NCI-H748 treated with DMSO at 0.1 percent for 48 hours (cell line): ENCODE results near the gene KRT14.
A peak's percentile ranks its signal among the peaks of the same experiment; 100 is the strongest.
"Not testable (repeated sequence)": the region's sequence is repeated elsewhere in the genome, so short reads cannot be mapped to it uniquely, and the experiment has no call there.

Source experiments
- DNase-seq: peaks from one replicate; lab custom pipeline; 2025; lab: John Stamatoyannopoulos, UW

The KRT14 gene

DNA sequence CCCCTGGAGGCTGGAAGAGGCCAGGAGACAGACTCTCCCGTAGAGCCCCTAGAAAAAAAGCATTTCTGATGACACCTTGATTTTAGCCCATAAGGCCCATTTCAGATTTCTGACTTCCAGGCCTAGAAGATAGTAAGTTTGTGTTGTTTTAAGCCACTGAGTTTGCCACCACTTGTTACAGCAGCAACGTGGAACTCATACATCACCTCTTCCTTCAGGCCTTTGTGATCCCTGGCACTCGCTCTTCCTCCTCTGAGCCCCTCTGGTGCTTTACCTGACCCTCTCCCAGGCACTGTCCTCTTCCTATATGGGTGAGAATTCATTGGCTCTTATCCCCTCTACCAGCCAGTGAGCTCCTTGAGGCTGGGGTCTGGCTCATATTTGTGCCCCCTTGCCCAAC is 39.9 kb downstream of the KRT14 start:
- no peak for DNase-seq

DNA sequence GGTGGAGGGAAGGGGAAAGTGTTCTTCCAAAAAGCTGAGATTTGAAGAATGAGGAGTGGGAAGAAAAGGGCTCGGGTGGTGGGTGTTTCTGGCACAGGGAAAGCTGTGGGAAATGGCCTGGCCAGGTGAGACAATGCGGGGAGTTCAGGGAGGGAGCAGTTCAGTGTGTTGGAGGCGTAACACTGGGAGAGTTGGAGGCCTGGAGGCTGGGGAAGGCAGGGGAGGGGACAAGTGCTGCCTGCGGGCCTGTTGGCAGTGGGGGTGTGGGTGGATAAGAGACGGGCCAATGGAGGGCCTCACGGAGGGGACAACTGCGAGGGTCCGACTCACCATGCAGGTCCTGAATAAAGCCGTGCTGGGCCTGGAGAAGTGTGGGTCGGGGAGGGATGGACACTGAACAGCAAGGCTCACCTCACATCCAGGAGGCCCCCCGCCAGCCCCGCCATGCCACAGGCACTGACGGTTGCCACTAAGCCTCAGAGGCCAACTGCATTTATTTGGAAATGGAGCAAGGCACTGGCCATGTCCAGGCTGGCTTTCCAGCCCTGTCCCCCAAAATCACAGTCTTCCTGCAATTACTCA is 40.8 kb downstream of the KRT14 start:
- DNase-seq, result no peak

DNA sequence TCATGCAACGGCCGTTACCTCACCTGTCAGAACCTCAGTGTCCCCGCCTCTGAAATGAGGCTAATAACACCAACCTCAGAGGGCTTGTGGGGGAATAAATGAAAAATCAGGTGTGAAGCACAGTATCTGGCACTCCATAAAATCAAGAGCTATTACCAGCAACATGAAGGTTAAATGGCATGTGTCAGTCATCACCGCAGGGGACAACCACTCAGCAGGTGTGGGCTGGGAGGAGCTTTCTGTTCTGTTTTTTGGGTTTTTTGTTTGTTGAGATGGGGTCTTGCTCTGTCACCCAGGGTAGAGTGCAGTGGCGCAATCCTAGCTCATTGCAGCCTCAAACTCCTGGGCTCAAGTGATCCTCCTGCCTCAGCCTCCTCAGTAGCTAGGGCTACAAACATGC is 41.8 kb downstream of the KRT14 start:
- DNase-seq, result no peak

DNA sequence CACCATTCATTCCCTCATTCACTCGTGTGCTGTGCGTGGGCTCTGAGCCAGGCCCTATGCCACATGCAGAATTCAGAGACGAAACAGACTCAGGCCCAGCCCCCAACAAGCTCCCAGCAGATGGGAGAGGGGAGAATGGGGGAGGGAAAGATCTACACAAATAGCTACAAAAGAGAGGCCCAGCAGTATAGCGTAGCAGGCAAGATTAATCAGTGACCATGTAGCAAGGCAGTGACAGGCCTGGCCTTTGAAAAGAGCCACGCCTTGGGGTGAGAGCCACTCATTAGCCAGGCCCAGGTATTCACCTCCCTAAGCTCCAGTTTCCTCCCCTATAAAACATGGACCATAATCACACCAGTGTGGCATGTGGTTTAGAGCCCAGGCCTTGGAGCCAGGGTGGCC is 42.2 kb downstream of the KRT14 start:
- no peak for DNase-seq

DNA sequence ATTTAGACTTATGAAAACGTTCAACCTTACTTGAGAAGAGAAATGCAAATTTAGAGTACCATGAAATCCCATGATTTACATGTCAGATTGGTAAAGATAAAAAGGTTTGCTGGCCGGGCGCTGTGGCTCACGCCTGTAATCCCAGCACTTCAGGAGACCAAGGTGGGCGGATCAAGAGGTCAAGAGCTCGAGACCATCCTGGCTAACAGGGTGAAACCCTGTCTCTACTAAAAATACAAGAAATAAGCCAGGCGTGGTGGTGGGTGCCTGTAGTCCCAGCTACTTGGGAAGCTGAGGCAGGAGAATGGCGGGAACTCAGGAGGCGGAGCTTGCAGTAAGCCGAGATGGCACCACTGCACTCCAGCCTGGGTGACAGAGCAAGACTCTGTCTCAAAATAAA is 43.9 kb downstream of the KRT14 start:
- not testable (repeated sequence) for DNase-seq

DNA sequence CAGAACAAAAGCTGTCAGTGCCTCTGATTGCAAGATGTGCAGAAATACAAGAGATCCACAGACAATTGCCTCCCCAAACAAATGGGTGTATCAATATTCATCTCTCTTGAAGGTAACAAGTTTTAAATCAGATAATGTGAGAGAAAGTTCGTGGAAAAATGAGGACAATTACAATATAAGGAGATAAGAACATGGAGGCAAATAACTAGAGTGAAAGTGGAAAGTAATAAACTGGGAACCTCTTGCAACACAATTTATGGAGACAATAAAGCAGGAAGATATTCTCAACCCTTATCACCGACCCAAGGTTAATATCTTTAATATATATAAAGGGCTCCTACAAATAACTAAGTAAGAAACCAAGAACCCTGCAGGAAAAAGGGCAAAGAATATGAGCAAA is 44.3 kb downstream of the KRT14 start:
- DNase-seq, result no peak

DNA sequence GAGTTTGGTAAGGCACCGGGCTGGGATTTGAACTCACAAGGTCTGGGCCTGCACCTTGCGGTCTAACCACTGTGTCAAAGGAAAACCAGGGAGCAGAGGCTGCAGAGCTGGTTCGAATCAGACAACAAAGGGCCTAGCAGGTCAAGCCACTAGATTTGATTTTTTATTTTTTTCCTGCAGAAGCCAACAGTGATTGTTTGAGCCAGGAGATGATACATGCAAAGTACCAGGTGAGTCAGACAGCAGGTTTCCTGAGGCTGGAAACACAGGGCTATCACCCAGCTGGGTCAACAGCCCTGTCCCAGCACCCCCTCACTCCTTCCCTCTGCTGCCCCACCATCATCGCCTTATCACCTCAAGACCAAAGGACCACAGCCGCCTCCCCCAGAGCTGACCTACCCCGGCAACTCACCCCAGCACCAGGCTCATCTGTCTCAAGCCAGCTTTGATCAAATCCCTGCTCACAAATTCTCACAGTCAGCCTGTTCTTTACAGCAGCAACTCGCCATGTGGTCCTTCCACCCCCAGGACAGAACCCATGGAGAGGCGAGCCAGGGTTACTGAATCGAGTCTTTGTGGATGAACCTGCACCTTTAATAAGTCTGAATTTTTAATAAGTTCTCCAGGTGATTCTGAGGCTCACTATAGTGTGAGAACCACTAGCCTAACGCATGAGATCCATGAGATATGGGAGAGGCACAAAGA is 45.6 kb downstream of the KRT14 start:
- no peak for DNase-seq

DNA sequence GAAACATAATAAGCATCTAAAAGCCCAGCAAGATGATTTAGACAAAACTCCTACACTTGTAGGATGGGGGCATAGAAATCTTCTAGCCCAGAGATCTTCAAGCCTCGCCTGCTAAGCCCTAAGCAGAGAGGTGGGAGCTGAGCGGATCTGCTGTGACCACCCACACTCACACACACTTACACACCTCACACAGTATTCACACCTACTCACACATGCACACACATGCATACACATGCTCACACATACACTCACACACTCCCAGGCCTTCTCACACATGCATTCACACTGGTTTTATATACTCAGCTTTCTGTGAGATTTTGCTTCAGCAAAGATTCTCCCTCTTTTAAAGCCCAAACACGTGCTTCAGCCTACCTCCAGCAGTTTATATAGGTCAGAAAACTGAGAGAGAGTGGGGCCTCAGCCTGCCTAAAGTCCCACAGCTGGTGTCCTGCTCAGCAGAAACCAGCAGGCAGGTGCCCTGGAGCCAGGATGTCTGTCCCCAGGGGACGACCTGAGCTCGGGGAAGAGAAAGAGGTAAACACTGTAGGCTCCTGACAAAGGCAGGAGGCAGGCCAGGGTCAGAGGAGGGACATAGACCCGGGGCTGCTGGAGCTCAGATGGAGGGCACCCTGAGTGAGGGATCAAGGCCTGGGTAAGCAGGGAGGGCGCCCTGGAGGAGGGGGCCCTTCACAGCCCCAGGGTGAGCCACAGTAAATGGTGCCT is 46.6 kb downstream of the KRT14 start:
- DNase-seq, result peak; percentile 6

DNA sequence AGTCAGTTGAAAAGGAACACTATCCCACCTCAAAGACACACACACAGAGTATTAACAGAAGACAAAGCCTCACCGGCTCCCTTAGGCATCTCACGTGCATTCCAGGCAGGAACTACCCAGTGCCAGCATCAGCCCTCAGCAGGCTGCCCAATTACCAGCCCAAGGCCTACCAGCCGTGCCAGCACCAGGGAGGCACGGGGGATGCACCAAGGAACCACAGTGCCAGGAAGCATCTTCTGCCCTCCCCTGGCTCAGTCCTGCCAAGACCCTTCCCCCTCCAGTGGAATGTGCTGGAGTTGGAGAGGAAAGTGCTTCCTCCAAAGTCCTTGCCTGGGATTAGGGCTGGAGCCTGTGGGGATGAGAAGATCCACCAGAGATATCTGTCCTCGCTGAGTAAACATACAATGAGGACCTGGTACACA is 47.6 kb downstream of the KRT14 start:
- no peak for DNase-seq

DNA sequence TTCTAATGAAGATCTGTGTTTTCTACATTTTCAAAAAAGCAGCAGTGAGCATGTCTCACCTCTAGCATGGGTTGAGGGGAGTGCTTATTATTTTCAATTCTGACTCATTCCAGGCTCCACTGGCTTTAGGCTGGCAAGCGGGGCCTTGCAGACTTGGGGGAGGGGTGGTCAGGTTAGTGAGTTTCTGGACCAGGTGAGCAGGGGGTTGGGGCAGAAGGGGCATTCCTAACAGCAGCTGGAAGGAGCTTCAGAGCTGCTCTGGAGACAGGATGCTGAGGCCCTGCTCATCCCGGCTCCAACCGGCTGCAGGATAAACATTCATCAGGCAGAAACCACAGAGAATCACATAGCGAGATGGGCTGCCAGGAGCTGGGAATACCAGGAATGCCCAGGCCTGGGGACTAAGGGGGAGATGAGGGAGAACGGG is 48.1 kb downstream of the KRT14 start:
- DNase-seq, result no peak

DNA sequence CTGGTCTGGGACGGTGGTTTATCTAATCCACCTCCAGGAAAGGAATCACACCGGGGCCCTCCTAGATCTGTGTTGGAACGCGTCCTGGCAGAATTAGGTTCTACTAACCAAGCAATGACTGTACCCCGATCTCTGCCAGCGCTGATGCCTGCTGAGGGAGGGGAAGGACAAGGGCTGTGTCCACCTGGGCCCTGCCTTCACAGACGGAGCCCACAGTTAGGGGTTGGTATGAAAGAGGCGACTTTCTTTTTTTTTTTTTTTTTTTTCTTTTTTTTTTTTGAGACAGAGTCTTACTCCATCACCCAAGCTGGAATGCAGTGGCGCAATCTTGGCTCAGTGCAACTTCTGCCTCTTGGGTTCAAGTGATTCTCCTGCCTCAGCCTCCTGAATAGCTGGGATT is 48.7 kb downstream of the KRT14 start:
- DNase-seq, result no peak

DNA sequence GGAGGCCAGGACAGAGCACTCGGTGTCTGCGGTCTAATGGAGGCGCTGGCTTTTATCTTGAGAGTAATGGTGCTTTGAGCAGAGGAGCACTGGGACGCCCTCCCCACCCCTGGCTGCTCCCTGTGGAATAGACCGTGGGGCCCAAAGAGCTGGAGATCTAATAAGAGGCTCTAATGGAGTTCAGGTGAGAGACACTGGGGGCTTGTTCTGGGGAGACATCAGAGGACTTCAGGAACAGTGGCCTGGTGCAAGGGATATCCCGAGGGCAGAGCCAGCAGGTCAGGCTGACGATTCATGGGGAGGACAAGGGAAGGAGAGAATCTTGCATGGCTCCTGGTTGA is 49.1 kb downstream of the KRT14 start:
- no peak for DNase-seq

DNA sequence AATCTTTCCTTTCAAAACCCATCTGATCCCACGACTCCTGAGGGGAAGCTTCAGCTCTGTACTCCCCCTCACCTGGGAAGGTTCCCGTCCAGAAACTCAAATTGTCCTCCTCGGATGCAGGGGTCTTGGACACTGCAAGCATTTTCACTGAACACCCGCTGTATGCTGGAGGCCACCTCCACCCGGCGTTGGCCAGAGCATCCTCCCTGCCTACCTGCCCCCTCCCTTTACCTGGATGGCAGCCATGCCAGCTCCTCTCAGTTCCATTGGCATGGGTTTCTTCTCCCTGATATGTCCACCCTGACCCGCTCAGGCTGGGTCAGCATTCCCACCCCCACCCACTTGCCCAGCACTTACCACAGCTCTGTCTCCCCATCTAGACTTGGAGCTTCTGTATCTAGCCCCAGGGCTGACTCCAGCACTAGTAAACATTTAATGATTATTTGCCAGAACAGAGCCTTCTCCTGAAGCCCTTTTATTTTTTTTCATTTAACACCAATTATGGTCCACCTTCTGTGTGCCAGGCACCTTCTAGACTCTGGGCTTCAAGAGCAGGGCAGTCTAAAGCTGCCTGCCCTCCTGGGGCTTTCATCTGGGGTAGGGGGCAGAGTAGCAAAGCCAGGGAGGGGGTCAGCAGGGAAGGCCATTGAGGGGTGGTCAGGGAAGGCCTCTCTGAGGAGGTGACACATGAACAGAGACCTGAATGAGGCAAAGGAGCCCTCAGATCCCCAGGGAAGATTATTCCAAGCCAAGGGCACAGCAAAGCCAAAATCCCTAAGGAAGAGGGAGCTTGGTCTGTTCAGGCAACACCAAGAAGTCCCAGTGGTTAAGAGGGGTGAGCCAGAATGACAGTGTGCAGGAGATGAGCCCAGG is 49.7 kb downstream of the KRT14 start:
- no peak for DNase-seq

DNA sequence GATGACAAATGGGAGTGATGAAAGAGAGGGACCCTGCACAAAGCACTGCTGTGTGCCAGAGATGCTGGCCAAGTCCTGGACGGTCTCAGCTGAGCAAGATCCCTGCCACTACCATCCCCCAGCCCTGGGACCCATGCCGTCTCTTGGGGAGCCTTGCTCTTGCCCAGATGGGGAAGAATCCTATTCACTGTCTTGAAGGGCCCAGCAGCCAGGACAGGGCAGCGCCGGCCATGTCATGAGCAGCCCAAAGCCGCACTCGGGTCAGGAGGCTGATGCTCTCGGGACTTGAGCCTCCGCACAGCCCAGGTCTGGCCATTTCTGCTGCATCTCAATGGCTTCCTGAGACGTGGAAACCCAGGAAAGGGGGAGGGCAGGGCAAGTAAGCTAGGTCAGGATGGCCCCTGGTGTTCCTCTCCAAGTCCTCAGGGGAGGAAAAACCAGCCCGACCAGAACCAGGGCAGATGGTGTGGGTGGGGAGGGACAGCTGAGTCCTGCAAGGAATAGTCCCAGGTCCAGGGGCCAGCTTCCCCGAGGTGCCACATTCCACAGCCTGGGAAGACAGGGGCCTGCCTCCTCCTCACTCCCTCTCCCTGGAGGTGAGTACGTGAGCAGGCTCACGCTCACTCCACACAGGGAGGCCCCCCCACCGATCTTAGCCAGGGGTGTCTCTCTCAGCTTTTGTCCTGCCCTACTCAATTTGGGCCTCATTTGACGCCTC is 50.8 kb downstream of the KRT14 start:
- no peak for DNase-seq

DNA sequence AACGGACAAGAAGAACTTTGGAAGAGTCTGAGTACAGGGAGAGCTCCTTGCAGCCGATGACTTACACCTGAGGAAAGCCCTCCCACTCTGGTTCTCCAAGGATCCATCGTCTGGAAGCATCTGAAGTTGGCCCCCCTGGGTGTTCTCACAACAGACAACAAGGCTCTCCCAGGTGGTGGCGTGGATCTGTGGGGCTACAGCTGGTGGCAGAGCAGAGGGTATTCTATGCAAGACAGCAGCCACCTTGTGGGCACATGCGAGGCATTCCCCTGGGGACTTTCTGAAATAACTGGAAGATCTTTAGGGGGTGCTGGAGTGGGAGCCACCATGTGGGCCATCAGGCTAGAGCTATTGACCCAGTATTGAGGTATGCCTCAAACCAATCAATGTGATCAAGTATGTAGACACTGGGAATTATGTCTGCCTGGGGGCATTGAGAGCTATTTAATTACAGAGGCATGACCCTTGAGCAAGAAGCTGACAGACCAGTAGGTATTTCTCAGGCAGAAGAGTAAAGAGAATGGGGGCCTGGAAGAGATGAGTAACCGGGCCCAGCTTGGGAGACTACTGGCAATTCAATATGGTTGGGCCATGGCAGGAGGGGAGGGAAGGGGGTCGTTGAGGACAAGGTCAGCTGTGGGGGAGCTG is 51.7 kb downstream of the KRT14 start:
- DNase-seq, result no peak

DNA sequence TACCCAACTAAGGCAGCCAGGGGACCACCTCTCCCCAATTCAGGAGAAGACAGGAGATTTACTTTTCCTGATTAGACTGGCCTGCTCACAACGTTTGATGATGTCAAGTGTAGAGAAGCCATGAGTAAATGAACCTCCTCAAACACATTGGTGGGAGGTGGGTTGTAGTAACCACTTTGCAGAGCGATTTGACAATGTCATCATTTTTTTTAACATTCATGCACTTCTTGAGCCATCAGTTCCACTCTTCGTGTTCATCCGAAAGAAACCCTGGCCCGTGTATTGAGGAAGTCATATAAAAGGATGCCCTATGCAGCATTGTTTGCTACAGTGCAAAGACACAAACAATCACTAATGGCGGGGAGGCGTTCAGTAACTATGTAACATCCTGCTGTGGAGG is 53.1 kb downstream of the KRT14 start:
- no peak for DNase-seq

DNA sequence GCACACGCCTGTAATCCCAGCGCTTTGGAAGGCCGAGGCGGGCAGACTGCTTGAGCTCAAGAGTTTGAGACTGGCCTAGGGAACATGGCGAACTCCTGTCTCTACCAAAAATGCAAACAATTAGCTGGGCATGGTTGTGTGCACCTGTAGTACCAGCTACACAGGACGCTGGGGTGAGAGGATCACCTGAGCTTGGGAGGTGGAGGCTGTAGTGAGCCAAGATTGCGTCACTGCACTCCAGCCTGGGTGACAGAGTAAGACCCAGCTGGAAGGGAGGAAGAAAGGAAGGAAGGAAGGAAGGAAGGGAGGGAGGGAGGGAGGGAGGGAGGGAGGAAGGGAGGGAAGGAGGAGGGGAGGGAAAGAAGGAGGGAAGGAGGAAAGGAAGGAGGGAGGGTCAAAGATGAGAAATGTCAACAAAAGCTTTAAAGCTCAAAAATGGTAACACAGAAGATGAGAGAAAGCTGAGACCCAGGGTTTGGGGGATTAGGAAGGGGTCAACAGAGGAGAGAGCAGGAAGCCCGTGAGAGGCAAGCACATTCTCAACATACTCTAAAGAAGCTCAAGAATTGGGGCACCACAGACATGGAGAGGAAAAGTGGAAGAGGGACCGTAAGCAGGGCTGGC is 53.6 kb downstream of the KRT14 start:
- DNase-seq, result no peak
